Fibroblast of skin of back (primary cell): ENCODE measurements around the gene XYLT1.

Experiments used
- DNase-seq: peaks from one replicate; pipeline ENCODE4 v3.0.0-alpha.2; 2013

Gene XYLT1

GRCh38 chr16:17374668-17375255, 96.0 kb downstream of the XYLT1 start:
- no peak for DNase-seq

GRCh38 chr16:17373533-17373932, 97.2 kb downstream of the XYLT1 start:
- DNase-seq = no peak

DNA sequence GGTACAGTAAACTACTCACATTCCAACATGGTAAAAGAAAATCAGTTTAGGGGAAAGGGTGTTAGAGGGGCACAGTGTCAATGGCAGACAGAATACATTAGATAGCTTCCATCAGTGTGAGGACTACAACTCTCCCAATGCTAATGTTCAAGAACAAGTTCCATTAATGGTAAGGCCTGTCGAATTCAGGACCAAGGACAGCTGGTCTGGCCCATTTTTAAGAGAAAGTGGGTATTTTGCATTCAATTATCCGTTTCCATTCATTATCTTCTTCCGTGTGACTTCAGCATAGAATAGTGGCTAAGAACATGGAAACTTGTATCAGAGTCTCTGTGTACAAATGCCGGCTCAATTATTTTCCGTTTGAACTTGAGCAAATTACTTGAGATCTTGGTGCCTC, 98.4 kb downstream of the XYLT1 start:
- no peak for DNase-seq

GRCh38 chr16:17371299-17371698, 99.5 kb downstream of the XYLT1 start:
- no peak for DNase-seq

GRCh38 chr16:17370731-17371285, 100.0 kb downstream of the XYLT1 start:
- DNase-seq = no peak

- DNase-seq = peak; percentile 66
These were observed 100.5 kb downstream of the XYLT1 start for GRCh38 chr16:17370223-17370707.

- no peak for DNase-seq
These were observed 101.1 kb downstream of the XYLT1 start for GRCh38 chr16:17369421-17370222.

GRCh38 chr16:17368951-17369350, 101.8 kb downstream of the XYLT1 start:
- DNase-seq = no peak

DNA sequence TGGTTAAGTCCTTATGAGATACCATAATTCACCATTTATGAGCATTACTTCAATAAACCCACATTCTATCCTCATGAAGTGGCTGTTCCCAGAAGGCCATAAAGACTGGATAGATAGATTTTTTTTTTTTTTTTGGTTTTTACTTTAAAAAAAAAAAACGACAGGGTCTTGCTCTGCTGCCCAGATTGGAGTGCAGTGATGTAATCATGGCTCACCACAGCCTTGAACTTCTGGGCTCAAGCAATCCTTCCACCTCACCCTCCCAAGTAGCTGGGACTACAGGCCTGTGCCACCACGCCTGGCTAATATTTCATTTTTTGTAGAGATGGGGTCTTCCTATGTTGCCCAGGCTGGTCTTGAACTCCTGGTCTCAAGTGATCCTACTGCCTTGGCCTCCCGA, 102.3 kb downstream of the XYLT1 start:
- DNase-seq = peak; percentile 45

DNA sequence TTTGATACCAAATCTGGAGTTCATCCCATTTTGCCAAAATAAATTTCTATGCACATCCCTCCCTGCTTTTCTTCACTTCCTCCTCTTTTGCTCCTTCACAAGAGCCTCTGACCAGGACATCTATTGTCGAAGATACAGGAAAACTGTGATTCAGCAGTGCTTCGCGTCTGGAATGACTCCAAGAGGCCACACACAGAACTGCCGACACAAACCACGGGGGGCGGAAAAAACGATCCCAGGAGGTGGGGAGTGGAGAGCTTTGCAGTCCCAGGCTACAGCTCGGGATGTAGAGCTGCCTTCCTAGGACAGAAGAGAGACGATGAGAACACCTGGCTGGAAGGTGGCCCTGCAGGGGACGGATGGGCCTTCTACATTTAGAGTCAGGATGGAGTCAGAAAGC, 102.8 kb downstream of the XYLT1 start:
- peak; percentile 91 for DNase-seq

GRCh38 chr16:17367036-17367435, 103.7 kb downstream of the XYLT1 start:
- DNase-seq = no peak

GRCh38 chr16:17366299-17366961, 104.3 kb downstream of the XYLT1 start:
- no peak for DNase-seq

DNA sequence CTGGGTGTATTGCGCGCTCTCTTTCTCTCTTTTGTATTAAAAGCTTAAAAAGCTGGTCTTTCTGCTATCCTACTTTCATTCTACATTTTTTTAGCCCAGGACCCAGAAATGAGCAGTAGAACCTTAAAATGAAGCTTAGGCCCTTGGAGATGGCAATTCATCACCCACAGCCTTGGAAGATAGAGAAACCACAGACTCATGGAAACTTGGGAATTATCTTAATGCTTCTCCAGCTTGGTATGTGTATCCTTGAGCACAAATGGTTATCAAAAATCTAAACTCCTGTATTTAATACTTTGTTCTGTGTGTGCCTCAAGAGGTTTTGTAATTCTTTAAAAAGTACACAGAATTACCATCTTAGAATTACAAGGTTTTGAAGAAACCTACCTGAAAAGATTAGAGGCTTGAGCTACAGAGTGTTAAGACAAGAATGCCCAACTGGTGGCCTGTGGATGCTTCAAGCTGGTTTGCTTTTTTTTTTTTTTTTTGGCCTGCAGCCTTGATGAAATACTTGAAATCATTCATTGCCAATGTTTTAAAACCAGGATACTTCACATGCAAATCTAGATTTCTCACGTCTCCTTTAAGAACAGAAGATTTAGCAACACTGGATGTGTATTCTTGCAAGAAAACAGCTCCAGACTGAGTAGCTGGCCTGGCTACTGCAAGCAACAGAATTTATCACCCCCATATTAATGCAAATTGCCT, 105.0 kb downstream of the XYLT1 start:
- DNase-seq = peak; percentile 46

DNA sequence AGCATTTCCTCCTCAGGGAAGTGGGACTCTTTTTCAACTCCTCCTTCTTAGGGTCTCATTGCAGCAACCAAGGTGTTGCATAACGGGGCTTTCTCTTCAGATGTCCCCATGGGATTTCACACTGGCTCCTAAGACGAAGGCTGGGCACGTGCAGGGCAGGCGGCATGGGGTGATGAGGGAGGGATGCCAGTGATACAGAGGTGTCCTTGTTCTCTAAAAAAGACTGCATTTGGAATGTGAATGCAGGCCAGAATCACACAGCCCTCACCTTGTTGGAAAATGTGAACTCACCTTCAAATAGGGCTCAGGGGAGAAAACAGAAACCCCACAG, 105.6 kb downstream of the XYLT1 start:
- no peak for DNase-seq

DNA sequence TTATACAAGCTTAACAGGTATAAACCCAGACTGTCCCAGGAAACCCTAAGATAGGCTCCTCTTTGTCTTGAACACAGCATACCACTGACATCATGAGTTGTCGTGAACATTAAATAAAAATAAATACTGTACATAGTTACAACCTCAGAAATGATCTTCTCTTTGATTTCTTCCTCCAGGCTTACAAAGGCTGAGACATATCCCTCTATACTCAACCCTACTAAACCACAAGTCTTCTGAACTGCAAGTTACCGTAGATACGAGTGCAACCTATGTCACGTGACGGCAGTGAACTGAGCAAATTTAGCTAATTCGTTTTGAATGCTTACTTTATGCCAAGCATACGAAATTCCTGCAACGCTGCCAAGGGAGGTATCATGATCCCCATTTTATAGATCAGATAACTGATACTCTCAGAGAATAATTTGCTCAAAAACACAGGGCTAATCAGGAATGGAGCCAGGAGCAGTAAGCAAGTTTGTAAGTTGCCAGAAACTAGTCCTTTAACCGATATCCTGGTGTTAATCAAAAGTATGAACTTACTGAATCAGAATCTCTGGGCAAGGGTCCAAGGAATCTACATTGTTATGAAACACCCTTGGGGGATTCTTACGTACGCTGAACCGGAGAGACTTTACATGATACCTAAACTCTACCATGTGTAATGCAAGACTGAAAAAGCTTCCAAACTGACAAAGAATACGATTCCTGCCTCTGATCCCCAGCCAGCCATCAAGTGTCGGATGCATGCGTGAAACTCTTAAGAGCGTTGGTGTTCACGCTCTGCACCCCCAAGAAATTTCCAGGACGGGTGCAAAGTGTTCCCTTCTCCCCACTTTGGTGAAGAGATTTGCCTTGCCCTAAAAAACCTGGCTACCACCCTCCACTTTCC, 106.2 kb downstream of the XYLT1 start:
- DNase-seq = peak; percentile 91

- DNase-seq = peak; percentile 33
These were observed 107.8 kb downstream of the XYLT1 start for GRCh38 chr16:17362946-17363345.

DNA sequence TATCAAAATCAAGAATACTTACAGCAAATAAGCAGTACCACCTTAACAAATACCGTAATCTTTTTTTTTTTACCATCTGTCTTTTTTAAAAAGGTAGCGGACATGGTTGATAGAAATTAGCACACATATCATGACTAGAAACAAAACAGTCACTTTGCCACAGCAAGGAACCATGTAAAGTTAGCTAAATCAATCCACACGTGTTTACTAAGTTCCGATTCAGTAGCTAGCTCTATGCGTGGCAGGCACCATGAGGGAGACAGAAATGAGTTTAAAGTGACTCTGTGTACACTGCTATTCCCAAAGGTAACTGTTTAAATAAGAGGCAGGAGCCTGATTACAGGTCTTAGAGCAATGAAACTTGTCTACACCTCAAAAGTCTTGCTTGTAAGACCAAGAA, 108.6 kb downstream of the XYLT1 start:
- DNase-seq = no peak

DNA sequence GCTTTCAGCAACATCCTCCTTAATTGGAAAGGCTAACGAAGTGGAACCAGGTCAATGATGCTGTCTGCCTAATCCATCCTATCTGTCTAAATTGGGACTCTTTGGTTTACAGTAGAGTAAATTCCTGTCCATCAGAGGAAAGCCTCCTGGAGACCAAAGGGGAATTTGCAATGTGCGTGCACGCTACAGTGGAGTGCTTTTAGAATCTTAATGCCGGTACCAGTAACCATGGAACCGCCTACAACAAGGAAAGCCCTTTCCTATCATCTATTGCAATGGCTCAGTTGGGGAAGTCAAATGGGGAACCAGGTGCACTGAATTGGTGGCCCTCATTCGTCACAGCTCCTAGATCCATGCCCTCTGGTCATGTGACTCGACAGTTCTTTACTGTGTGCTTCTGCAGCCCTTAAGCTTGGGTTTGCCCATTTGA, 110.1 kb downstream of the XYLT1 start:
- no peak for DNase-seq

GRCh38 chr16:17359788-17360390, 110.9 kb downstream of the XYLT1 start:
- DNase-seq = peak; percentile 77

DNA sequence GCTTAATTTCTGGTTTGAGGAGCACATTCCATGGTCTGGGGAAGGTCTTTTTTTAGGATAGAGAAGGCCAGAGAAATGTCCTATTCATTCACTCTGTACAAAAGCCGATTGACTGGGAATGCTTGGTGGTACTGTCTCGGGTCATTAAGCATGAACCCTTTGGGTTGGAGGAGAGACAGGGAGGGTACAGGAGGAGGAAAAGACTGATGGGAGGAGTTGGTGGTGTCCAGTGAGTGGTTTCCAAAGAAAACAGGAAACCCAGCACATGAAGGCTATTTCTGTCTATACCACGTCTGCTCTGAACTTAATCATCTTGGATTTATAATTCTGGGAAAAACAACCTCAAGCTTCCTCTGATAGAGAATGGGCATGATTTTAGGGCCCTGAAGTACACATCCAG, 111.9 kb downstream of the XYLT1 start:
- peak; percentile 57 for DNase-seq

GRCh38 chr16:17358355-17358754, 112.4 kb downstream of the XYLT1 start:
- no peak for DNase-seq
